Chondrocyte (in vitro differentiated cells): ENCODE measurements around the gene MPST. TPM values are rescaled to one million over a fixed set of nuclear protein-coding genes. Genes with fewer than 3 reads are reported as not detected.

Experiments
- DNase-seq: peaks from one replicate; pipeline ENCODE4 v3.0.0; 2021; ENCODE audit warnings: mixed read lengths, low spot score
- H3K27ac Mint-ChIP-seq: one replicate; pipeline ENCODE4 v1.8.0; 2021; ENCODE audit warnings: mild to moderate bottlenecking, moderate library complexity, mixed read lengths; ENCODE audit not compliant: unreplicated experiment
- H3K27me3 Mint-ChIP-seq: 2 replicates; pipeline ENCODE4 v1.8.0; 2021; ENCODE audit warnings: low read depth, mixed read lengths
- H3K36me3 Mint-ChIP-seq: 2 replicates; pipeline ENCODE4 v1.8.0; 2021; ENCODE audit warnings: low read depth, mixed read lengths
- H3K4me1 Mint-ChIP-seq: 2 replicates; pipeline ENCODE4 v1.8.0; 2021; ENCODE audit warnings: low read depth, mild to moderate bottlenecking, mixed read lengths
- H3K4me3 Mint-ChIP-seq: one replicate; pipeline ENCODE4 v1.8.0; 2021; ENCODE audit warnings: mild to moderate bottlenecking, moderate library complexity, mixed read lengths; ENCODE audit not compliant: unreplicated experiment
- H3K9me3 Mint-ChIP-seq: 2 replicates; pipeline ENCODE4 v1.8.0; 2021; ENCODE audit warnings: low read depth, mixed read lengths
- total RNA-seq: library from RNA; stranded (reverse); gene quantifications from 3 replicates; pipeline ENCODE4 v1.2.1, GENCODE V29; 2021
- TF ChIP-seq, protein P1 (sequence below): fragments of 200-600 bp; sonication (generic); IDR thresholded peaks from 2 replicates; pipeline ENCODE4 v1.5.0; 2021; ENCODE audit warnings: antibody characterized with exemption, mild to moderate bottlenecking, moderate library complexity

Gene MPST
- total RNA-seq, 1 donor from 2014 or later, result 71.4 TPM

DNA sequence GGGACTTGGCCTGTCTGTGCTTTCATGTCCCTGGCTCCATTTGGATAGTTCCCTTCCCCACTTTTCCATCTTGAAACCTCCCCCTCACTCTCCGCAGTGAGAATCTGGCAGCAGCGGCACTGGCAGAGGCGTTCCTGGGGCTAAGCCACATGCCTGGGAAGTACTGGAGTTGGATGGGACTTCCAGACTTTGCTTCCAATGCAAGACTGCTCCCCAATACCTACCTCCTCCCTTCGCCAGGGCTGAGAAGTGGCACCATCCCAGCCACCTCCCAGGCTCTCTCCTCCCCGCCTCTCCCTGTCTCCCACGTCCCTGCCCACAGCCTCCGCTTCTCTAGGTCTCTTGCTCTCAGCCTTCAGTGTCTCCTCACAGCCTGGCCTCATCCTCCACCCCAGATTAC, 16.9 kb upstream of the MPST start:
- TF ChIP-seq, protein P1, sequence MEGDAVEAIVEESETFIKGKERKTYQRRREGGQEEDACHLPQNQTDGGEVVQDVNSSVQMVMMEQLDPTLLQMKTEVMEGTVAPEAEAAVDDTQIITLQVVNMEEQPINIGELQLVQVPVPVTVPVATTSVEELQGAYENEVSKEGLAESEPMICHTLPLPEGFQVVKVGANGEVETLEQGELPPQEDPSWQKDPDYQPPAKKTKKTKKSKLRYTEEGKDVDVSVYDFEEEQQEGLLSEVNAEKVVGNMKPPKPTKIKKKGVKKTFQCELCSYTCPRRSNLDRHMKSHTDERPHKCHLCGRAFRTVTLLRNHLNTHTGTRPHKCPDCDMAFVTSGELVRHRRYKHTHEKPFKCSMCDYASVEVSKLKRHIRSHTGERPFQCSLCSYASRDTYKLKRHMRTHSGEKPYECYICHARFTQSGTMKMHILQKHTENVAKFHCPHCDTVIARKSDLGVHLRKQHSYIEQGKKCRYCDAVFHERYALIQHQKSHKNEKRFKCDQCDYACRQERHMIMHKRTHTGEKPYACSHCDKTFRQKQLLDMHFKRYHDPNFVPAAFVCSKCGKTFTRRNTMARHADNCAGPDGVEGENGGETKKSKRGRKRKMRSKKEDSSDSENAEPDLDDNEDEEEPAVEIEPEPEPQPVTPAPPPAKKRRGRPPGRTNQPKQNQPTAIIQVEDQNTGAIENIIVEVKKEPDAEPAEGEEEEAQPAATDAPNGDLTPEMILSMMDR, result no peak
- no peak for DNase-seq
- no peak overlapping the region for H3K4me3 Mint-ChIP-seq
- H3K27me3 Mint-ChIP-seq, result peaks cover 34% of the 10 kb centered on the region
- no peak overlapping the region for H3K27ac Mint-ChIP-seq
- peaks cover 2% of the 10 kb centered on the region for H3K4me1 Mint-ChIP-seq
- H3K9me3 Mint-ChIP-seq, result peaks cover 11% of the 10 kb centered on the region
- H3K36me3 Mint-ChIP-seq, result peaks cover 2% of the 10 kb centered on the region

DNA sequence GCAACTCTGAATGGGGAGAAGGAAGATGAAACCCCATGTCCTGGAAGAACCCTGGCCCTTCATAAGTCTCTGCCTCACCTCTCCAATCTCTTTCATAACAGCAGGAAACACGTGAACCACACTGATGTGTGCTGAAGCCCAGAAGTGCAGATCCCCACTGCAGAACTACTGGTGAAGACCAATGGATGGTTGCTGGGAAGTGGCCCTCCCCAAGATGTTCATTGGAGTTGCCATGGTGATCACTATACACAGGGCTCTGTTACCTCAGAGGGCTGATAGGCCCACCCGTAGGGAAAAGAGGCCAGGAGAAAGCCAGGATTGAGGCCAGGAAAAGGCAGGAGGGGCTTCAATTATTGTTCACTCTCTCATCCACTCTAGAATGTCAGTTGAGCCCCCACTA, 11.9 kb upstream of the MPST start:
- no peak overlapping the region for H3K4me3 Mint-ChIP-seq
- peaks cover 2% of the 10 kb centered on the region for H3K36me3 Mint-ChIP-seq
- no peaks in the 10 kb centered on the region for H3K4me1 Mint-ChIP-seq
- DNase-seq, result no peak
- TF ChIP-seq, protein P1, result no peak
- peaks cover 11% of the 10 kb centered on the region for H3K9me3 Mint-ChIP-seq
- peaks cover 35% of the 10 kb centered on the region for H3K27me3 Mint-ChIP-seq
- no peak overlapping the region for H3K27ac Mint-ChIP-seq

DNA sequence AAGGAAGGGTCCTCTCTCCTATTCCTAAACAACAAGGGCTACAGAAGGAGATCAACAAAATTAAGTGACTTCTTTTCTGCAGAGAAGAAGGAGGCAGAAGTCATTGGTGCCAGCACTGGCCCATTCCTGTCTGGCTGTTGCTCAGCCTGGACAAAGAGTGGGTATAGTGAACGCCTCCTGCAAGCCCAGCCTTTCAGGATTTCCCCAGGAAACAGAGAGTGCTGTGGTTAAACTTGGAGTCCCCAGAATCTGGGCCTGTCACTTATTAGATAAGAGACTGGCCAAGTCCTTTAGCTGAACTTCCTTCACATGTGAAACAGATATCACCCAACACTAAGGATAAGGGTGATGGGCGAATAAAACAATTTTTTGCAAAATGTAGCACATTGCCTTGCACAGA, 11.2 kb upstream of the MPST start:
- Mint-ChIP-seq H3K4me3 (no peak overlapping the region), H3K27me3 (peaks cover 28% of the 10 kb centered on the region), H3K27ac (no peak overlapping the region), H3K4me1 (no peaks in the 10 kb centered on the region), H3K36me3 (peaks cover 2% of the 10 kb centered on the region), H3K9me3 (peaks cover 11% of the 10 kb centered on the region)
- no peak for DNase-seq
- TF ChIP-seq, protein P1, result no peak

DNA sequence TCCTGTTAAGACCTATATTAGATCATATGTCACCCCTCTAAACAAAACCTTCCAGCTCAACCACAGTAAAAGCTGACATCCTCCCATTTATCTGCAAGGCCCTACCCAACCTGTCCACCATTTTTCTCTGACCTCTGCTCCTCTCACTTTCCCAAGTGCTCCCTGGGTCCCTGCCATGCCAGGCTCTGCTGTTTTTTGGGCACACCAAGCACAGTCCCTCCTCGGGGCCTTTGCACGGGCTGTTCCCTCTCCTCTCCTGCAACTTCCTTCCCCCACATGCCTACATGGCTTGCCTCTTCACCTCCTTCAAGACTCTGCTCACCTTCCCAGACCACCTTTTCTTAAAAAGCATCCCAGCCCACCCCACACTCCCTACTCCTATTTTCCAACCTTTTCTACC, 10.1 kb upstream of the MPST start:
- H3K9me3 Mint-ChIP-seq, result peaks cover 11% of the 10 kb centered on the region
- no peaks in the 10 kb centered on the region for H3K4me1 Mint-ChIP-seq
- peaks cover 2% of the 10 kb centered on the region for H3K36me3 Mint-ChIP-seq
- no peak overlapping the region for H3K4me3 Mint-ChIP-seq
- TF ChIP-seq, protein P1, result no peak
- no peak overlapping the region for H3K27ac Mint-ChIP-seq
- peaks cover 23% of the 10 kb centered on the region for H3K27me3 Mint-ChIP-seq
- no peak for DNase-seq

DNA sequence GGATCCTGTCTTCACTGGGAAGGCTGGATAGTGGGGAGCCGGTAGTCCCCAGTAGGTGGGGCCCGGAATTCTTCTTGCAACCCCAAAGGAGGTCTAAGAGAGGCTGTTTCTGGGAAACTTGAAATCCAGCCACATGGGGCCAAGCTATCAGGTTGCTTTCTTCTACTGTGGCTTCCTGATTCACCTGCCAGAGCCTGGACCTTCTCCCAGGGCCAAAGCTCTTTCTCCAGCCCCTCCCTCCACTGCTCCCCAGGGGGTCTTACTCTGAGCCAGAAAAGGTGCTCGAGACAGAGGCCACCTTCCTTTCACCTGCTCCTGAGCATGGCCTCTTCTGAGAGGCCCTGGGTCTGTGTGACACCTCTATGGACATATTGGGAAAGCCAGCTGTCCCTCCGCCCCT, 9.4 kb upstream of the MPST start:
- Mint-ChIP-seq H3K27me3 (peaks cover 21% of the 10 kb centered on the region), H3K4me1 (no peaks in the 10 kb centered on the region), H3K27ac (no peak overlapping the region)

More for the DNA sequence above, 9.4 kb upstream of the MPST start:
- TF ChIP-seq, protein P1, result no peak
- H3K4me3 Mint-ChIP-seq, result no peak overlapping the region
- peaks cover 2% of the 10 kb centered on the region for H3K36me3 Mint-ChIP-seq
- no peak for DNase-seq
- peaks cover 8% of the 10 kb centered on the region for H3K9me3 Mint-ChIP-seq
